SK-N-SH treated with all-trans-retinoic acid at 6 μM for 48 hours (cell line): ENCODE measurements around the gene DNER.

Experiments
- ARNTL ChIP-seq: fragments of 450-650 bp; formaldehyde crosslinking; IDR thresholded peaks from 2 replicates; pipeline ENCODE4 v1.5.0; 2020; ENCODE audit warnings: low read depth, mild to moderate bottlenecking, moderate library complexity, borderline replicate concordance
- CREB5 ChIP-seq: fragments of 250-450 bp; sonication (Bioruptor Pico); IDR thresholded peaks from 2 replicates; pipeline ENCODE4 v1.5.1; 2020; ENCODE audit warnings: low read depth, mild to moderate bottlenecking, moderate library complexity
- CSDC2 ChIP-seq: fragments of 250-450 bp; sonication (Bioruptor Pico); IDR thresholded peaks from 2 replicates; pipeline ENCODE4 v1.5.0; 2020; ENCODE audit warnings: mild to moderate bottlenecking, moderate library complexity
- CSRNP3 ChIP-seq: fragments of 250-450 bp; sonication (Bioruptor Pico); IDR thresholded peaks from 2 replicates; pipeline ENCODE4 v1.5.1; 2021; ENCODE audit warnings: mild to moderate bottlenecking, moderate library complexity
- OSR1 ChIP-seq: fragments of 250-450 bp; sonication (Bioruptor Pico); IDR thresholded peaks from 2 replicates; pipeline ENCODE4 v1.8.0; 2022; ENCODE audit warnings: moderate library complexity, mild to moderate bottlenecking, inconsistent platforms
- PATZ1 ChIP-seq: fragments of 250-450 bp; sonication (Bioruptor Pico); IDR thresholded peaks from 2 replicates; pipeline ENCODE4 v1.8.0; 2020; ENCODE audit warnings: mild to moderate bottlenecking, moderate library complexity, borderline replicate concordance
- POU6F1 ChIP-seq: fragments of 250-450 bp; sonication (Bioruptor Pico); IDR thresholded peaks from 2 replicates; pipeline ENCODE4 v1.8.0; 2021; ENCODE audit warnings: low read depth, mild to moderate bottlenecking, moderate library complexity, borderline replicate concordance
- RARB ChIP-seq: fragments of 250-450 bp; sonication (Bioruptor Pico); IDR thresholded peaks from 2 replicates; pipeline ENCODE4 v1.8.0; 2021; ENCODE audit warnings: mild to moderate bottlenecking, moderate library complexity
- TCF4 ChIP-seq: fragments of 250-450 bp; sonication (Bioruptor Pico); IDR thresholded peaks from 2 replicates; pipeline ENCODE4 v1.8.0; 2021; ENCODE audit warnings: mild to moderate bottlenecking, moderate library complexity, borderline replicate concordance
- TSHZ2 ChIP-seq: fragments of 250-450 bp; sonication (Bioruptor Pico); IDR thresholded peaks from 2 replicates; pipeline ENCODE4 v1.5.0; 2020; ENCODE audit warnings: mild to moderate bottlenecking, moderate library complexity
- ZFP3 ChIP-seq: fragments of 250-450 bp; sonication (Bioruptor Pico); IDR thresholded peaks from 2 replicates; pipeline ENCODE4 v1.5.0; 2020; ENCODE audit warnings: mild to moderate bottlenecking, moderate library complexity
- ZFP30 ChIP-seq: fragments of 450-650 bp; formaldehyde crosslinking; IDR thresholded peaks from 2 replicates; pipeline ENCODE4 v1.5.0; 2022; ENCODE audit warnings: mild to moderate bottlenecking, moderate library complexity
- ZNF565 ChIP-seq: fragments of 450-650 bp; formaldehyde crosslinking; conservative IDR thresholded peaks from 2 replicates; pipeline ENCODE4 v1.5.0; 2020; ENCODE audit warnings: low read depth, mild to moderate bottlenecking, moderate library complexity

GRCh38 chr2:229446350-229446749 lies 268.0 kb downstream of the DNER start:
- TF ChIP-seq ZFP3 (CRISPR knock-in tag) (no peak), RARB (CRISPR knock-in tag) (no peak), CREB5 (CRISPR knock-in tag) (no peak), TSHZ2 (CRISPR knock-in tag) (no peak), CSDC2 (CRISPR knock-in tag) (no peak), ARNTL (CRISPR knock-in tag) (no peak), PATZ1 (CRISPR knock-in tag) (no peak), ZNF565 (CRISPR knock-in tag) (no peak), ZFP30 (CRISPR knock-in tag) (no peak), OSR1 (CRISPR knock-in tag) (no peak), CSRNP3 (CRISPR knock-in tag) (no peak), TCF4 (CRISPR knock-in tag) (no peak), POU6F1 (CRISPR knock-in tag) (no peak)
